T-helper 2 cell treated with Interferon-gamma antibody and Interleukin-4, amounts not matched to agents 5 μg/mL and 100 μg/mL, for 36 hours (primary cell): ENCODE data around the gene CLCN1.

Experiments used
- DNase-seq: peaks from one replicate; pipeline ENCODE4 v3.0.0; 2021; ENCODE audit warnings: low spot score
- H3K27ac Mint-ChIP-seq: one replicate; pipeline ENCODE4 v1.8.0; 2021; ENCODE audit warnings: mild to moderate bottlenecking, mixed read lengths
- H3K27me3 Mint-ChIP-seq: one replicate; pipeline ENCODE4 v1.8.0; 2021; ENCODE audit warnings: low read depth, mixed read lengths
- H3K36me3 Mint-ChIP-seq: one replicate; pipeline ENCODE4 v1.8.0; 2021; ENCODE audit warnings: low read depth, mixed read lengths
- H3K4me1 Mint-ChIP-seq: one replicate; pipeline ENCODE4 v1.8.0; 2021; ENCODE audit warnings: low read depth, mixed read lengths
- H3K4me3 Mint-ChIP-seq: one replicate; pipeline ENCODE4 v1.8.0; 2022; ENCODE audit warnings: mild to moderate bottlenecking, moderate library complexity, mixed read lengths
- H3K9me3 Mint-ChIP-seq: one replicate; pipeline ENCODE4 v1.8.0; 2021; ENCODE audit warnings: mixed read lengths

The CLCN1 gene

GRCh38 chr7:143315776-143316175 lies at the start of gene CLCN1:
Gene CLCN1 (plus strand): TSS chr7:143316111. CDS start chr7:143316213, 102 bp downstream.
- Mint-ChIP-seq H3K27ac (peak within 1 kb of the TSS; percentile 12), H3K27me3 (peaks cover 2% of the 10 kb centered on the region), H3K4me1 (peaks cover 37% of the 10 kb centered on the region), H3K36me3 (peaks cover 14% of the 10 kb centered on the region), H3K4me3 (no peak within 1 kb of the TSS), H3K9me3 (peaks cover 4% of the 10 kb centered on the region)
- no peak for DNase-seq

GRCh38 chr7:143269251-143269650 lies 46.7 kb upstream of the CLCN1 start:
- H3K4me3 Mint-ChIP-seq: no peak overlapping the region
- H3K36me3 Mint-ChIP-seq: peaks cover 64% of the 10 kb centered on the region
- no peaks in the 10 kb centered on the region for H3K9me3 Mint-ChIP-seq
- peak overlapping the region; percentile 11 for H3K27ac Mint-ChIP-seq
- no peaks in the 10 kb centered on the region for H3K27me3 Mint-ChIP-seq
- no peak for DNase-seq
- H3K4me1 Mint-ChIP-seq: peaks cover 53% of the 10 kb centered on the region

- Mint-ChIP-seq H3K4me1 (peaks cover 37% of the 10 kb centered on the region), H3K9me3 (no peaks in the 10 kb centered on the region), H3K4me3 (no peak overlapping the region), H3K36me3 (peaks cover 47% of the 10 kb centered on the region), H3K27me3 (no peaks in the 10 kb centered on the region), H3K27ac (no peak overlapping the region)
- no peak for DNase-seq
Measured at GRCh38 chr7:143271240-143271639, 44.7 kb upstream of the CLCN1 start.

GRCh38 chr7:143272871-143273270 lies 43.0 kb upstream of the CLCN1 start:
- DNase-seq: no peak
- Mint-ChIP-seq H3K4me3 (no peak overlapping the region), H3K9me3 (no peaks in the 10 kb centered on the region), H3K27ac (no peak overlapping the region), H3K4me1 (peaks cover 28% of the 10 kb centered on the region), H3K36me3 (peaks cover 33% of the 10 kb centered on the region), H3K27me3 (no peaks in the 10 kb centered on the region)

- no peaks in the 10 kb centered on the region for H3K9me3 Mint-ChIP-seq
- no peak for DNase-seq
- no peaks in the 10 kb centered on the region for H3K27me3 Mint-ChIP-seq
- H3K36me3 Mint-ChIP-seq: no peaks in the 10 kb centered on the region
- peak overlapping the region; percentile 91 for H3K27ac Mint-ChIP-seq
- peak overlapping the region; percentile 80 for H3K4me3 Mint-ChIP-seq
- H3K4me1 Mint-ChIP-seq: peaks cover 39% of the 10 kb centered on the region
Measured at GRCh38 chr7:143279186-143280098, 36.5 kb upstream of the CLCN1 start.

- H3K36me3 Mint-ChIP-seq: no peaks in the 10 kb centered on the region
- no peaks in the 10 kb centered on the region for H3K27me3 Mint-ChIP-seq
- peak overlapping the region; percentile 91 for H3K27ac Mint-ChIP-seq
- peak overlapping the region; percentile 80 for H3K4me3 Mint-ChIP-seq
- no peaks in the 10 kb centered on the region for H3K9me3 Mint-ChIP-seq
- peaks cover 39% of the 10 kb centered on the region for H3K4me1 Mint-ChIP-seq
- no peak for DNase-seq
Measured at GRCh38 chr7:143280160-143280559, 35.8 kb upstream of the CLCN1 start.

- H3K4me1 Mint-ChIP-seq: peaks cover 39% of the 10 kb centered on the region
- no peak for DNase-seq
- no peaks in the 10 kb centered on the region for H3K27me3 Mint-ChIP-seq
- H3K36me3 Mint-ChIP-seq: no peaks in the 10 kb centered on the region
- H3K9me3 Mint-ChIP-seq: no peaks in the 10 kb centered on the region
- H3K4me3 Mint-ChIP-seq: peak overlapping the region; percentile 80
- H3K27ac Mint-ChIP-seq: peak overlapping the region; percentile 91
Measured at GRCh38 chr7:143280566-143280965, 35.3 kb upstream of the CLCN1 start.

- Mint-ChIP-seq H3K27ac (no peak overlapping the region), H3K9me3 (no peaks in the 10 kb centered on the region), H3K36me3 (no peaks in the 10 kb centered on the region), H3K27me3 (no peaks in the 10 kb centered on the region), H3K4me1 (peaks cover 39% of the 10 kb centered on the region), H3K4me3 (no peak overlapping the region)
- DNase-seq: no peak
Measured at GRCh38 chr7:143281529-143281928, 34.4 kb upstream of the CLCN1 start.

- Mint-ChIP-seq H3K36me3 (peaks cover 4% of the 10 kb centered on the region), H3K4me3 (no peak overlapping the region), H3K4me1 (peaks cover 42% of the 10 kb centered on the region), H3K9me3 (peaks cover 3% of the 10 kb centered on the region), H3K27me3 (no peaks in the 10 kb centered on the region), H3K27ac (no peak overlapping the region)
- DNase-seq: no peak
Measured at GRCh38 chr7:143282124-143282523, 33.8 kb upstream of the CLCN1 start.

- H3K4me3 Mint-ChIP-seq: no peak overlapping the region
- peaks cover 8% of the 10 kb centered on the region for H3K36me3 Mint-ChIP-seq
- no peak overlapping the region for H3K27ac Mint-ChIP-seq
- no peaks in the 10 kb centered on the region for H3K27me3 Mint-ChIP-seq
- peaks cover 47% of the 10 kb centered on the region for H3K4me1 Mint-ChIP-seq
- no peak for DNase-seq
- peaks cover 7% of the 10 kb centered on the region for H3K9me3 Mint-ChIP-seq
Measured at GRCh38 chr7:143283381-143283780, 32.5 kb upstream of the CLCN1 start.

- Mint-ChIP-seq H3K27ac (peak within 1 kb of the TSS; percentile 19), H3K36me3 (peaks cover 20% of the 10 kb centered on the region), H3K9me3 (peaks cover 7% of the 10 kb centered on the region), H3K27me3 (no peaks in the 10 kb centered on the region), H3K4me3 (no peak within 1 kb of the TSS), H3K4me1 (peaks cover 42% of the 10 kb centered on the region)
- DNase-seq: no peak
Measured at GRCh38 chr7:143284591-143285469, 31.1 kb upstream of the CLCN1 start, which contains the start of gene TMEM139. Gene TMEM139 (plus strand): TSS chr7:143284958. CDS start chr7:143285958, 1,000 bp downstream.

GRCh38 chr7:143285470-143285778 lies 30.5 kb upstream of the CLCN1 start:
- Mint-ChIP-seq H3K4me1 (peaks cover 40% of the 10 kb centered on the region), H3K4me3 (no peak overlapping the region), H3K9me3 (peaks cover 7% of the 10 kb centered on the region), H3K36me3 (peaks cover 24% of the 10 kb centered on the region), H3K27me3 (no peaks in the 10 kb centered on the region), H3K27ac (peak overlapping the region; percentile 19)
- no peak for DNase-seq

GRCh38 chr7:143285806-143286521 lies 29.9 kb upstream of the CLCN1 start:
- Mint-ChIP-seq H3K9me3 (peaks cover 7% of the 10 kb centered on the region), H3K4me3 (no peak overlapping the region), H3K27me3 (no peaks in the 10 kb centered on the region), H3K27ac (no peak overlapping the region), H3K36me3 (peaks cover 28% of the 10 kb centered on the region), H3K4me1 (peaks cover 40% of the 10 kb centered on the region)
- no peak for DNase-seq
